Measurements from ENCODE around the gene FNDC3B.

FNDC3B gene

DNA sequence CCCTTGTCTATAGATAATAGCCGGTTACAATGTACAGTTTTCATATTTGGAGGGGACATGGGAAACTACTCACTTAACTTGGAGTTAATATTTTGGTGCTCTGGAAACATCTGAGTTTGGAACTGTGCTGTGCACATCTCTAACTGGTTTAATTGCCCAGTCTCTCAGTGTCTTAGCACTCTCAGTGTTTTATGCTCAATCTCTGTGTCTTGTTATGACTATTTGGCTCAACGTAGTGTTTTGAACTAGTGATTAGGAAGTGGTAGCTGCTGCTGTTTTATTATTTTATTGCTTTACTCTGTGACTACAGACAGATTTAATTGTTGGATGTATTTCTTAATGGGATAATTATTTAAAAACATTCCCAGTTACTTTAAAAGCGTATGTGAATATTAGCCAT is 17.0 kb downstream of the FNDC3B start:
- DNase-seq: no peak

DNA sequence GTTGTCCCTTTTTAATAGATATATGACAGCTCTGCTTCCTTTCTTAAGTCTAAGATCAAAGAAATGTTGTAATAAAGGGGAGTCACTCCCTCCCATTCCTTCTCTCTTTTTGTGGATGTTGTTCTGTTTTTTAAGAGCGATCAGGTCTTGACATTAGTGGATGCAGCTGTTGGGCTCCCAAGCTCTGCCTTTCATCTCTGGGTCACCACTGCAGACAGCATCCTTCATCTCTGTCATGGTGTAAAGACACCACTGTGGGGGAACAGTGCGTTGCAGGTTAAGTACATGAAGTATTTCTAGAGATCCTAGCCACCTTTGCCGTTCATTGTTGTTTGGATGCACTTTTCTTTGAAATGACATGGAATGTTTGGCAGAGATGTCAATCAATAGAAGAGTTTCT is 17.7 kb downstream of the FNDC3B start:
- DNase-seq: no peak

DNA sequence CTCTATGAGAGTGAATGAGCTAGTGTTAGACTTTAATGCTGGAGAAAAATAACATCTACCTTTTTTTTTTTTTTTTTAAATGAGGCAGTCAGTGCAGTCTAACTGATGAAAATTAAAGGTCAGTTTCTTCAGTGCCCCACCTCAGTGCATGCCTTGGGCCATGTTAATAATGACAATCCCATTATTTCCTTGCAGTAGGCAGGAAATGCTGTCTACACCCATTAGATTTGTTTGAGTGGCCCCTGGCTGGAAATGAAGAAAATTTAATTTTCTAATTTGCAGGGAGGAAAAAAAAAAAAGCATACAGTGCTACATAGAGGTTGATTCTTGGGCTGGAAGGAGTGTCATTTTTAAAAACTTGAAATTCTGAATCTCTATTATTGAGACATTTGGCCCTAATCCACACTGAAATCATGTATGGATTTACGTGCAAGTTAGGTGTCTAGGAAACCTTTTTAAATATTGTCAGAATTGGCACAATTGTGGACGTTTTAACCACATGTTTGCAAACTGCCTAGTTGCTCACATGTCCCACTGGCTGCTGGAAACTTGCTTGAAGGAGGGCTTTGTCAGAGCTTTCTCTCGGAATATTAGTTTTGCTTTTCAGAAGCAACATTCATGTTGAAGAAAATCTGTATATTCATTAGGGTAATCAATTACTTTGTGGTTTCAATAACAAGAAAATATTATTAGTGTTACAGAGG is 18.4 kb downstream of the FNDC3B start:
- DNase-seq: no peak

DNA sequence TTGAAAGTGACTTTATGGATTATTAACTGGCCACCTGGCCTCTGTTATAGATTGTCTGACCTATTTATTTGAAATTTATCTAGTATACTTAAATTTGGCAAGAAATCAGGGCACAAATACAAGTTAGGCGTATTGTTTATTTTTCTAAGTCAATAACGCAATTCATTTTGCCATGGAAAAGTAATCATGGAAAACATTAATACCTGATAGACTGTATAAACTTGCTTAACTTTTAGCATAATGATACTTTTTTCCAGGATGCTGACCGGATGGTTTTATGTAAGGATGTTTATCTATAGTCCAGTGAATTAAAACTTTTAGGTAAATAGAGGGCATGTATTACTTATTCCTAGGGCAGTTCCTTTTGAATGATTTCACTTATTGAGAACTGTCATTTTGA is 20.2 kb downstream of the FNDC3B start:
- no peak for DNase-seq

DNA sequence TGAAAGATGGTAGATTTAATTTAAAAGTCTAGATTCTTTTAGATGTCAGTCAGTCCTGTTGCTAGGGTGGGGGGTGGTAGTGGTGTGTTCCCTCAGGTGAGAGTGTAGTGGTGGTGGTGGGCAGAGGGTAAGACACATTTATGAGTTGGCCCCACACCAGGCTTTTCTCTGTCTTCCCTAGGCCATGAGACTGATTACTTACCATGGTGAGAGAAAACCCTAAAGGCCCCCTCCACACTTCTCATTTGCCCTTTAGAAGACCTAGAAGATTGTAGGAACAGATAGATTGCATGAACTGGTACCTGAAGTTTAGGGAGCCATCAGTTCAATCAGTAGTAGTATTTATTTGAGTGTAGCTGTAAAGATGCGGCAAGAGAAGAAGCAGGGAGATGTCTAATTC is 20.9 kb downstream of the FNDC3B start:
- DNase-seq: no peak

DNA sequence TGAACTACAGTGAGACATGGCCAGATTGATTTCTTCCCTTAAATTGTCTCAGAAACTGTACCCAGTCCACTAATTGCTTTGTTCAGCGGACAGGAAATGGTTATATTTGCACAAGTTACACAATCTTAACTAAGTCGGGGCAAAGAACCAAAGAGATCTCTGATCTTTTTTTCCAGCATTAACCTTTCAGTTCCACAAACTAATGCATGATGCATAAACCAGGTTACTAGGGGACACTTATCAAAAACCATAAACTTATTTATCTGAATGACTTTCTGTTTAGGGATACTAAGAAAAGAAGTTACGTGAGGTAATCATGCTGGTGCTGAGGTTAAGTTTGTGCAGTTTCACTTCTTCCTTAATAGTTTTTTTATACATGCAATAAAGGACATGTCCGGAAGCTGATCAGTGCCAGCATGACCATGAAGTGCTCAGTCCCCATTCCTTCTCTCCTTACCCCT is 22.4 kb downstream of the FNDC3B start:
- DNase-seq: no peak

DNA sequence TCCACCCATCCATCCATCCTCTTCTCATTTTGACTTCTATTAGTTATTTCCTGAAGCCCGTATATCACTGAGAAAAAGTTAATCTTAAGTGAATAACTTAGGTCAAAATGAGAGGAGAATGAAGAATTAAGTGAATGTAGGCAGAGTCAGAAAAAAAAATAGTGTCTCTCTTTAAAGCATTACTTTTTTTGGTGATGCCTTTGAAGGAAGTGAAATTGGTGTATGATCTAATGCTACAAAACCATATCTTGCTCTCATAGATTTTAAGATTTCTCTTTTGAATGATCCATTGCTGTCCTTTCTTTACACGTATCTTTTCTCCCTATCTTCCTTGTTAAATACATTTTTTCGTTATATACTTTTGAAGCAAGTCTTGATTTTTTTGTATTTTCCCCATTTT is 23.4 kb downstream of the FNDC3B start:
- no peak for DNase-seq

DNA sequence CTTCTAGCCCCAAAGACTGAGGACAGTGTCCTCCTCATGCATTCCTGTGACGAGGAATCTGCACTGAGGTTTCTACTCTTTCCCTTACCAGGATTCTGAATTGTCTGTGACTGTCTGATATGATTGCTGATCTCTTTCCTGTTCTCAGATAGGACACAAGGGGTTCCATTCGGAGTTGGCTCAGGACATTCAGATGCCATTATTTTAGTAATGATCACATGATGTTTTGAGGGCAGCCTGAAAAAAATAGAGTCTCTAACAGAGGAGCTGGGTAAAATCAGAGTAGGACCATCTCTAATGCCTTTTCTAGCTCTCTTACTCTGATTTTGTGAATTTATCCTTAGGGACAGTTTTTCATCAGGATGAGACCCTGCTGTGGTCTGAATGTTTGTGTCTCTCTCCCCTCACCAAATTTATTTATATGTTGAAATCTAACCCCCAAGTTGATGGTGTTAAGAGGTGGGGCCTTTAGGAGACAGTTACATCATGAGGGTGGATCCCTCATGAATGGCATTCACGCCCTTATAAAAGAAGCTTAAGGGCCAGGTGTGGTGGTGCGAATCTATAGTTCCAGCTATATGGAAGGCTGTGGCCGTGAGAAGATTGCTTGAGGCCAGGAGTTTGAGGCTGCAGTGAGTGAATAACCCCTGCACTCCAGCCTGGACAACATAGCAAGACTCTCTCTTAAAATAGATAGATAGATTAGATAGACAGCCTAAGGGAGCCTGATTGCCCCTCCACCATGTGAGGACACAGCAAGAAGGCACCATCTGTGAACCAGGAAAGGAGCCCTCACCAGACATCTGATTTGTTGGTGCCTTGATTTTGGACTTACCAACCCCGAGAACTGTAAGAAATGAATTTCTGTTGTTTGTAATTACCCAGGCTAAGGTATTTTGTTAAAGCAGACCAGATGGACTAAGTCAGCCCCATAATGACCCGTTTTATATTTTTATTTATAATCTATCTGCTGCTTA is 24.4 kb downstream of the FNDC3B start:
- DNase-seq: no peak

DNA sequence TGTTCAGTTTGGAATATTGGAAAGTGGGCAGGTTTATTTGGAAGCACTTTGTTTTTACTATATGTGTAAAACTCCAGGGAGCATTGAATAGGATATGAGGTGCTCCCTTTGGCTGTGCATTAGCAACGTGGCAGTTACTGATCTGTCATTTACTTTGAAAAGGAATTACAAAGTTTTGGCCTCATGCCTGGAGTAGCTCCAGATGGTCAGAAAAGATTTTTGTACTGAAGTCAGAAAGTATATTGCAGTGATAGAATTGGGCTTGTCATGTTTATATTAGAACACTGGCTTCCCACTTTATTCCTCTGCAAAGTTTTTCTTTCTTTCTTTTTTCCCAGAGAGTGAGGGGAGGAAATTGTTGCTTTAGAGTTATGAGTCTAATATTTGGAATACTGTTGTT is 26.1 kb downstream of the FNDC3B start:
- no peak for DNase-seq

DNA sequence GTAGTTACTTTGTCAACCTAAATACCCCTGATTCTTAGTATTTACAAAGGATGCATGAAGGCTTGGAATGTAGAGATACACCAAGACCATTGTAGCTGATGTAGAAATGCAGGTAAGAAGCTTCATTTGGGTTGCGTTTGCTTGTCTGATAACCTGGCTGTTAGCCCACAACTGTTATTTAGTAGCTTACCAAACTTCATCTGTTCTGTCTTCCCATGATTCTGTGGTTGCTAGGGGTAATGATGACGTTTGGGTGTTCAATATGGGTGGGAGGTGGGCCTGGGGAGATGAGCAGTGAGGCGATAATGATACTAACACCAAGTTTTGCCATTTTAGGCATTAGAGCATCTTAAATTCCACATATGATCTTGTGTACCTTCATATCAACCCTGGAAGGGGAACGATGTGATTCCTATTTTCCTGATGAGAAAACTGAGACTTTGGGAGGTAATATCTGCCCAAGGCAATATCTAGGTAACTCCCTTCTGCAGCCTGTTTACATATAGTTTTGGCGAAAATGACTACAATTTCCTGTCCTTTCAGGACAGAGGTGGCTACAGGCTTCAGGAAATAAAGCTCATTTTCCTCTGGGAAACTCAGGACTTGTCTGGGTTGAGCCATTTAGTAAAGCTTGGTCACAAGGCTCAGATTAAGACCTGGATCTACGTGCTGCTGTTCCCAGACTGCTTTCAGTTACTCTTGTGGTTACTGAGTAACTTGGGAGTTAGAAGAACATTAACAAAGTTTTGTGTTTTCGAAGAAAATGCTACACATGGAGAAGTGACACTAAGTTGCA is 26.8 kb downstream of the FNDC3B start:
- no peak for DNase-seq

DNA sequence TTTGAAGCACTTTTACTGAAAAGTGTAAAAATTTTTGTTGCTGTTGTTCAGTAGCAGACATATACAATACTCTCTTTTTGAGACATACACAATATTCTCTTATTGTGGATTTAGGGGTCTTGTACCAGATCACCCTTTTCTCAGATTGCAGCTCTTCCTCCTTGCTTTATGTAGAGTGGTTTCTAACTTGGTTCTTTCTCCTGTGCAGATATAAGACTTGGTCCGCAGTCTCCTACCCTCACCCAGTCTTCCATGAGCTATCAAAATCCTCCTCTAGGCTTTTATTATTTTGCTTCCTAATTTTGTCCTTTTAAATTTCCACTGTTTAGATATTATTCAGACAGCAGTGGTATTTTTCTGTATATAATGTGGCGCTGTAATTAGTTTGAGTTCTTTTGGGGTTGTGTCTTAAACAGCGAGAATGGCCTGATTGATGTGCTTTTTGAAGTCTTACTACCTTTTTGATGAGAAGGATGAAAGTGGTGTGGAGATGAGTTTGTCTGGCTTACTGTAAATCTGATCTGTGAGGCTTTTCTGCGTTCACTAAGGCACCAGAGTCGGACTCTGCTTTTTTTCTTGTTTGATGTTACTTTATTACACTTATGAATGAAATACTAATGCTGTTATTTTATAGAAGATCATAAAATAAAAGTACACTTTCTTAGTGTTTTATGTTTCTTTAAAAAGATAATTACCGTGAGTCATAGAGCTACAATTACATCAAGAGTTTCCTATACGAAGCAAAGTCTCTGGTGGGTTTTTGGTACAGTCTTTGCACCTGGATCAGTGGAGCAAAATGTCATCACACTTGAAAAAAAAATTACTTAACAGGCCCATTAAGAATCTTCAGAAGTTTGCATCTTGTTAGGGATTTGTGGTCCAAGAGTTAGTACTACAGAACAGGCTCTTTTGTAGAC is 27.8 kb downstream of the FNDC3B start:
- no peak for DNase-seq

DNA sequence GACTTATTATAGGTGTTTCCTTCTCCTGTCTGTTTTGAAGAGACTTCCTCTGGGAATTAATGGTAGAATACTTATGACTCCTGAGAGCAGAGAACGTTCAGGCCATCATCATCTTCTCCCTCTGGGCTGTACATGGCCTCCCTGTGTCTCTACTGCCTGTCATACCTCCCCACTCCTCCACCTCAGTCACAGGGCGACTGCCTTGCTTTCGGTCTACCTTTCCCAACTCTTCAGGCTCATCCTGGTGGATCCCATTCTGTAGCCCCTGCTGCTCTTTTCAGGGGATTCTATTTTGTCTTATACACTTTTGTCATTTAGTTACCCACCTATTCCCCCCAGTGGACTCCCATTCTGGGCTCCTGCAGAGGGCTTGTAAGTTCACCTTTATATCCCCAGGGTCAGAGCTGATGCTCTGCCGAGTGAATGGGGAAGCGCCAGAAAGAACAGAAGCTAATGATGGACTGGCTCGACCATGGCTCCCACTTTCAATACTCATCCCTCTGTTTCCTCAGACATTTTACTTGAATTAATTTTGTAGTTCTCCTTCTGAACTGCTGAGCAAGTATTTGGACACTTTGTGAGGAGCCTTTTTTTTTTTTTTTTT is 28.6 kb downstream of the FNDC3B start:
- DNase-seq: no peak

DNA sequence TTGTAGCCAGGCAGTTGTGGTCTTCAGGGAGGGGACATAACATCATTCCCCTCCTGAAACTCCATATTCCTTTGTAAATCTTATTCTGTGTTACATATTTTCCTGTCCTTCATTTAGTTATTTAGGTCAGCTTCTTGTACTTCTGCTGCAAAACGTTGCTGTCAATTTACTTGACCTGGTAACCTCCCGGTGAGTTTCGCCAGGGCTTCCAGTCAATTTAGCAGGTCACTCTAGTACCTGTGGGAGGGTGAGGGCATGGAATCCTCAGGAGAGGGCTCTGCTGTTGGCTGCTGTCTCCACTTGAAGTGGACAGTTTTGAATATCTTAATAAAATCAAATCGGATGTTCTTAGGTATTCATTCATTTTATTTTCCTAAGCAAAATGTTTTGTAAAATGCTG is 29.6 kb downstream of the FNDC3B start:
- DNase-seq: no peak

DNA sequence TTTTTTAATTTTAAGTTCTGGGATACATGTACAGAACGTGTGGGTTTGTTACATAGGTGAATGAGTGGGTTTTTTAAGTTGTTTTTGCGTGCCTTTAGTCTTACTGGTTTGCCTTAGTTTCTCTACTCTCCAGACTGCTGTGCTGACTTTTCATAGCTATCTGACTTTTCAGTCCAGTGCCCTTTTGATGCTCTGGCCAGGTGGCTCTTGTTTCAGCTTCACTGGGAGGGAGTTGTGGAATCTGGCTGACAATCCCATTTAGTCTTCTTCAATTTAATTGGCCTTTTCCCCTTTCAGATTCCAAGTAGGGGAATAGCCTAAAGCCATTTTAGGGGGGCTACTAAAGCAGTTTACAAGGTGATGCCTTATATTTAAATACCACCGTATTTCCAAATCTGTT is 30.1 kb downstream of the FNDC3B start:
- DNase-seq: no peak

DNA sequence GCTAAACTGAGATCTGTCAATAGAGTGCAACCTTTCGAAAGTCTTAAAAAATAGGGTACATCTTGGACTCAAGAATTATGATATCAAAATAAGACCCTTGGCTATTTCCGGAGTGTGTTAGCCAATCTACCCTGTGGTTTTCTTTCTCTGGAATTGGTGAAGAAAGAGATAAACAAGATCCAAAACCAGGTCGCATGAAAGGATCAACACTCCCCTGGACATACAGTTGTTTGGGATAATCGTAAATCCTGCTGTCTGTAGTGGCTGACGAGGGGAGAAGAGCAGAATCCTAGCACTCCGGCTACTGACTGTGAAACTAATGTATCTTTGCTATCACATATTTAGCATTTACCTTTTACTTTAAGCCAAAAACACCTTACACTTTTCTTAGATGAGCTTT is 30.9 kb downstream of the FNDC3B start:
- DNase-seq: no peak

DNA sequence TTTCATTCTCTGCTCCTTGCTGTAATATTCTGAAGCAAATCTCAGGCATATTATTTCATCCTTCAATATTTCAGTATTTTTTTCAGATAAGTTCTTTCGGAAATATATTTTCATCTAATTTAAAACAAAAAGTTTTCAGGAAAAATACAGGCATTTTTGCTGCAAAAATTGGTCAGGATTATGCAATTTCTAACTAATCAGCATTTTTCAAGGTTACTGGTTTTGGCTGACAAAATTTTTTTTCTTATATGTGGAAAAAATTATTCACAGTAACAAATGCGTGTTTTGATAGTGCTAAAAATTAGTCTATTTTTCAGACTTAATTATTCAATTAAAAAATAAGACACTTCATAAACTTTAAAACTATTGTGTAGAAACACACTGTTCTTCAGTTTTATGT is 31.4 kb downstream of the FNDC3B start:
- no peak for DNase-seq

DNA sequence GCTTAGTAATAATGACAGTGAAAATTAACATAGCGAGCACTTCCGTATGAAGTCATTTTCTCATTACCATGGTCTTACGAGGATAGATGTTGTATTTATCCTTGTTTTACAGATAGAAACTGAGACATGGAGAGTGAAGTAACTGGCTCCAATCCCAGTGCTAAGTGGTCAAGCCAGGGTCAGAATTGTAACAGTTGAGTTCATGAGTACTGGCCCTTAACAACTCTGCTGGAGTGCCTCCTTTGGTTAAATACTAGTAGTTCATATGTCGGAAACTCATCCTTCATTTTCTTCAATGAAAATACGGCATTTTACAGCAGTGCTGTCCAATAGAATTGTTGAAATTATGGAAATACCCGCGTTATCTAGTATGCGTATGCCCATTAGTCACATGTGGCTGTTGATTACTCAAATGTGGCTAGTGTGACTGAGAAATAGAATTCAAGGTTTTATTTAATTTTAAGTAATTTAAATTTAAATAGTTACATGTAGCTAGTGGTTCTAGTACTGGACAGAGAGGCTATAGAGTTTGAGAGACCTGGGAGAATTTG is 32.5 kb downstream of the FNDC3B start:
- no peak for DNase-seq

DNA sequence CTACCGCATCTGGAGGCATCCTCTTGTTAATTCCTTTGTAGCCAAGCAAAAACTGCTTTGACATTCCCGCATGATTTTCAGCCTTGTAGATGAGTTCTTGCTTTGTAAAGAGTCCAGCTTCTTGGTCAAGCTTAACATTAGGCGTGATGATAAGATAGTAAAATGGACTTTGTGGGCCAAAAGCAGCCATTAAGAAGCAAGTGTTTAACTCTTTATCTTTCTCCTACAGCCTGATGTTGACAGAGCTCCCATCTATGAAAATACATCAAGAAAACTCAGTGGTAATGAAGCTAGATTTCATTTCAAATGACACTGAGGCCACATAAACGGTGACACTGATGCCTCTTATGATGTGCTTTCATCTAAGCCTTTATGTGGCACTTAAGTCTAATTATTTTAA is 33.2 kb downstream of the FNDC3B start:
- no peak for DNase-seq

DNA sequence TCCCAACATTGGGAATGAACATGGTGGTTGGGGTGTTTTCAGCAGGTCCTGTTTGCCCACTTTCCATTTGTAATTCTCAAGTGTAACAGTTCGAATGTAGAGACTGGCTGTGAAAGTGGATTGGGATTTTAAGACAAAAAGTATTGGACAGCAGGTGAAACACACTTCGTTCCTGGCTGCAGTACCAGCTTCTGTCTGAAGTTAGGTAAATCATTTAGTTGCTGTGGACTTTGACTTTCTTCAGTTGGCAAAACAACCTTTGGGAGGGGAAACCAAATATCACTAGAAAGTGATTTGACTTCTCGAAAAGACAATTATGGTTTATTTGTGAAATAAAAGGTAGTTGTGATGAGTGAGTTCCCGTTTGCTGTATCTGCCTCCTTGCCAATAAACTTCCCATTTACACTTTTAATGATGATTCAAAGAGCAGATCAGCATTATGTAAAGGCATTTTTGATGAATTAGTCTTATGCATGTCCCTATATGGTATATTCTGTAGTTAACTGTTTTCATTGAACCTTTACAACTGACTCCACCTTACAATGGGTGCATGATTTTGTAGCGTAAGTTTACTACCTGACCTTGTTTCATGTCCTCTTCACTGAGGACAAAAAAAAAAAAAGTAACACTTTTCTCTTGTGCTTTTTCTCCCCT is 34.0 kb downstream of the FNDC3B start:
- no peak for DNase-seq

DNA sequence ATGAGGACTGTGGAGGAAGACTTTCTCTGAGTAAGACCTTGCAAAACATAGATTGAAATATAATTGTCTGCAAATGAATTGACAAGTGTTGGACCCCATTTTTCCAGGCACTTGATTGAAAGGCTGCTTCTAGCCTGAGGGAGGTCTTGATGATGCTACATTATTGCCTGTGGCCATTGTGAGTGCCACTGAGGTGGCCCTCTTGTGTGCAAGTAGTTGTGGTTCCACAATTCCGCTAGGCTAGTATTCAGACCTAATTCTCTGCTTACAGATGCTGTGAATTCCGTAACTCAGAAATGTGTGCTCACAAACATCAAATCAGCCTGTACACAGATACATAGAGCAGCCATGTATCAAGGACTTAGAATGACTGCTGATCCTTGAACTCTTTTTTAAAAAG is 34.7 kb downstream of the FNDC3B start:
- no peak for DNase-seq

DNA sequence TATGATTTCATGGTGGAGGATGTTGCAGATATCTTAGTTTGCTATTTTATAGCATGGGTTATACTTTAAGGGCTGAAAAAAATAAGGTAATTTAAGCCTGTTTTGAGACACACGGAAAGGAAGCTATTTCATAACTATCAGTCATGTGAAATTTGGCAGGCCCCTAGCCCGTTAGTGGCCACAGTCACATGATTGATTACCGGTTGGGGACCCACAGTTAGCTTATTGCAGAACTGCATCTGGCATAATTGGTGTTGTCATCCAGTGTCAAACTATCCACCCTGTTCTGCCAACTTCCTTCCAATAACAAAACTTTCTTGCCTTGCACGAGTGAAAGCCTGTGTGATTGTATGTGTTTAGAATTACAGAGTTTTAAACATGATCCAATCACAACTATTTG is 35.2 kb downstream of the FNDC3B start:
- DNase-seq: no peak

Data from NCI-H1048 (cell line).